C4-2B (cell line): ENCODE data around the gene CSTPP1.

Experiments
- ZFX ChIP-seq: fragments of 450-650 bp; IDR thresholded peaks from 2 replicates; pipeline ENCODE4 v1.6.1; 2017
- TF ChIP-seq, protein P1 (sequence below): fragments of 450-650 bp; conservative IDR thresholded peaks from 2 replicates; pipeline ENCODE4 v1.5.1; 2017; ENCODE audit warnings: mild to moderate bottlenecking

DNA sequence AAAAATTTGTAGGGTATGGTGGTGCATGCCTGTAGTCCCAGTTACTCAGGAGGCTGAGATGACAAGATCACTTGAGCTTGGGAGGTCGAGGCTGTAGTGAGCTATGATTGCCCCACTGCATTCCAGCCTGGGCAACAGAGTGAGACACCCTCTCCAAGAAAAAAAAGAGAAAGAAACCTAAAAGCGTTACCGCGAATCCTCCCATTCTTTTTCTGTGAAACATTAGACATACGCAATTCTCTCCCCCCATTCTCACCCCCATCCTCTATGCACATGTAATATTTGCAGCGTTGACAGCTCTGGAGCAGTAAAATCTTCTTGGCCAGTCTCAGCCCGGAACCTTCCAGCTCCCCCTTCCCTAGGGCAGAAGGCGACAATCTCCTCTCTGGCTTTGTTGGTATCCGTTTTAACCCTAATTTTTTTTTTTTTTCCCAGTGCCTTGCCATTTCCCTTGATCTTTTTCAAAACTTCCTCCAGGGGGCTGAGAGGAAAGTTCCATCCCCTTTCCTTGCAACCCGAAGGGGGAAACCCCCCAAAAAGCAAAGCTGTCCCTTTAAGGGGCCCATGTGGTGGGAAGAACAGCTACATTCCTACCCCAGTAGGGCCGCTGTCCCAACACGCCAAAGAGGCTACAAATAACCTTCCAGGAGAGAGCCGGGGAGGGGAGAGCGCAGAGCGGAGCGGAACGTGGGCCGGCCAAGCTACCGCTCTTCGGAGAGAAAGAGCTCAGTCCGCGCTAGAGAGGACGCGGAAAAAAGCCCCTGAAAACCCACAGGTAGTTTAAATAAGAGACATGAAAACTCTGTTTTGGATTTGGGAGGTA lies 20.1 kb upstream of the CSTPP1 start:
- TF ChIP-seq, protein P1, sequence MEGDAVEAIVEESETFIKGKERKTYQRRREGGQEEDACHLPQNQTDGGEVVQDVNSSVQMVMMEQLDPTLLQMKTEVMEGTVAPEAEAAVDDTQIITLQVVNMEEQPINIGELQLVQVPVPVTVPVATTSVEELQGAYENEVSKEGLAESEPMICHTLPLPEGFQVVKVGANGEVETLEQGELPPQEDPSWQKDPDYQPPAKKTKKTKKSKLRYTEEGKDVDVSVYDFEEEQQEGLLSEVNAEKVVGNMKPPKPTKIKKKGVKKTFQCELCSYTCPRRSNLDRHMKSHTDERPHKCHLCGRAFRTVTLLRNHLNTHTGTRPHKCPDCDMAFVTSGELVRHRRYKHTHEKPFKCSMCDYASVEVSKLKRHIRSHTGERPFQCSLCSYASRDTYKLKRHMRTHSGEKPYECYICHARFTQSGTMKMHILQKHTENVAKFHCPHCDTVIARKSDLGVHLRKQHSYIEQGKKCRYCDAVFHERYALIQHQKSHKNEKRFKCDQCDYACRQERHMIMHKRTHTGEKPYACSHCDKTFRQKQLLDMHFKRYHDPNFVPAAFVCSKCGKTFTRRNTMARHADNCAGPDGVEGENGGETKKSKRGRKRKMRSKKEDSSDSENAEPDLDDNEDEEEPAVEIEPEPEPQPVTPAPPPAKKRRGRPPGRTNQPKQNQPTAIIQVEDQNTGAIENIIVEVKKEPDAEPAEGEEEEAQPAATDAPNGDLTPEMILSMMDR = no peak
- TF ChIP-seq ZFX = no peak
